ENCODE measurements around the gene RNF141.

The RNF141 gene

DNA sequence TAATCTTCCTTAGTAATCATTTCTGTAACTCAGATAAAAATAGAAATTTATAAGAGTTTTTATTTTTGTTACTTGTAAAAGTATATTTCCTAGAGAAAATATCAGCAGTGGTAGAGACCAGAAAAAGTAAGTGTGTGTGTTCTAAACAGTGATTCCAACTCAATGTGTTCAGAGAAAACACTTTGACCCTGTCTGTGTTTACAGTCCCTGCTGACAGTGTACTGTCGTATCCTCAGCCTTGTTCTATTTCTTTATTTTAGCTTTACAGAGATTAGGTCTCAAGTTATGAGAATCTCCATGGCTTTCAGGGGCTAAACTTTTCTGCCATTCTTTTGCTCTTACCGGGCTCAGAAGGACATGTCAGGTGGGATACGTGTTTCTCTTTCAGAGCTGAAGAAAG, 17.3 kb upstream of the RNF141 start:
- DNase-seq, result no peak

DNA sequence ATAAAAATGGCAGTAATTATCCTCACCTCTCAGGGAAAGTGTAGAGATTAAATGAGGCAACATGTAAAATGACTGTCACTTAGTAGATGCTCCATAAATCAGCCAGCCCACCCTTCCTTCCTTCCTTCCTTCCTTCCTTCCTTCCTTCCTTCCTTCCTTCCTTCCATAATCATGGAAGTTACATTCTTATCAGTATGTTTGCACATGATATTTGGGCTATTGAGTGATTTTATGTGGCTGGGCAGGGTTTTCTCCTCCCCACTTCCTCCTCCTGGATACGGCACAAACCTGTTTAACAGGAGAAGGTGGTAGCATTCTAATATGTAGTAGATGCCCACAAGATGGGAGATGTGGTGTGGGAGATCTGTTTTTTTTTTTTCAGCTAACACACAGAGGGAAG, 15.6 kb upstream of the RNF141 start:
- no peak for DNase-seq

DNA sequence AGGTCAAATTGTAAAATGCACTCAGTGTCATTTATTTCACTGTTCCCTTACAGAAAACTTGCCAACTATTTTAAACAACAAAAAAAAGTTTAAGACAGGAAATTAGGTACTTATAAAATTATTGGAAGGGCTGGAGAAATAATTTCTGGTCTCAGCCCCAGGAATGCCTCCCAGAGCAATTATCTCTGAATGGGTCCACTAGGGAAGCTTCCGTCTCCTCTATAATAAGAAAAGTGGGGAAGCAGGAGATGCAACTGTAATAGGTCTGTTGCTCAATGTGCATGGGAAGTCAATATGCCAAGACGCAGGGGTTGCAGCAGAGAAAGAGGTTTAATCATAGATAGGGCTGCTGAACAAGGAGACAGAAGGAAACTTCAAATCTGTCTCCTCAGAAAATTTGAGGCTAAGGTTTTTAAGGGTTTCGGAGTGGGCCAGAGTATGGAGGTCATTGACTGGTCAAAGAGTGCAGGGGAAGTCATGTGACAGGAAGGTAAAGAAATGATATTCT, 10.9 kb upstream of the RNF141 start:
- no peak for DNase-seq

DNA sequence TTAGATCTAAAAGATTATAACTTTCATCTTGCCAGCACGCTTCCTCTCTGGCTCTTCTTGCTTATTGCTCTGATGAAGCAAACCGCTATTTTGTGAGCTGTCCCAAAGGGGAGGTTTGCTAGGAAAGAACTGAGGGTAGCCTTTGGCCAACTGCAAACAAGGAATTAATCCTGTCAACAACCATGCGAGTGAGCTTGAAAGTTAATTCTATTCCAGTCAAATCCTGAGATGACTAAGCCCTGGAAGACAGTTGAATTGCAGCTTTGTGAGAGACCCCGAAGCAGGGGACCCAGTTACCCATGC, 10.3 kb upstream of the RNF141 start:
- DNase-seq, result no peak

DNA sequence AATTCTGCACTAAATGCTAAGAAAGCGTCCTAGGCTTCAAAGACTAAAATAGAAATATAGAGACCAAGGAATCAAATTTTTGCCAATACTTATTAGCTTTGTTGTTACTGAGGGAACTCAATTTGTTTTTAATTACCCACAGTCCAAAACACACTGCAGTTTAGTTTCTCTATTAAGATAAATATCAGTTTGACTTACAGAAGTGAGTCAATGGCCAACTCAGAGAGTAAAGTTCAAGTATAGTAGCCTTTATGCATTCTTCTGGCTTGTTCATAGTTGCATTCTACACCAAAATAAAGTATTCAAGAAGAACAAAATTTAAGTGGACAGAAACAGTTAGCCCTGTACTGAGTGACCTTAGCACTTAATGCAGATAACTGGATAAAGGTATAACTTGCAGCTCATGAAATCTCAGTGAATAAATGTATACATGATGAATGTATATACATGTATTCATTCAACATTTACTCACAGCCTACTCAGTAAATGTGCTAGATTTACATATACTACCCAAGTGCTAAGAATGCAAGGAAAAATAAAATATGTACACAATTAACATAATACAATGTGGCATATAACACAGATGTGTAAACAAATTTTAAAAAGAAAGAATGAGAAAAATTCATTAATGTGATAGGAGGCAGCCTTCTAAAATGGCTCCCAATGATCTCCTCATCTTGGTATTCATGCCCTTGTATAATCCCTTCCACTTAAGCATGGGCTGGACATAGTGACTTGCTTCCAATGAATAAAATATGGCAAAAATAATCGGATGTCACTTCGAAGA, 9.7 kb upstream of the RNF141 start:
- no peak for DNase-seq

- DNase-seq, result peak; percentile 46
These were observed 3.8 kb upstream of the RNF141 start for GRCh38 chr11:10544491-10545465.

GRCh38 chr11:10543782-10544181, 2.8 kb upstream of the RNF141 start:
- DNase-seq, result no peak

DNA sequence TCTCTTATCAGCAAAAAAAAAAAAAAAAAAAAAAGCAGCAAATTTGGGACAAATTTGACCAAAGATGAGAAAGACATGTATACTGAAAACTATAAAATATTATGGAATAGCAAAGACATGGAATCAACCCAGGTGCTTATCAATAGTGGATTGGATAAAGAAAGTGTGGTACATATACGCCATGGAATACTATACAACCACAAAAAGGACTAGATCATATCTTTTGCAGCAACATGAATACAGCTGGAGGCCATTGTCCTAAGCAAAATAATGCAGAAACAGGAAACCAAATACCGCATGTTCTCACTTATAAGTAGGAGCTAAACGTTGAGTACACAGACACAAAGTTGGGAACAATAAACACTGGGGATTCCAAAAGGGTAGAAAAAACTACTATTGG, 1.8 kb upstream of the RNF141 start:
- DNase-seq, result no peak

DNA sequence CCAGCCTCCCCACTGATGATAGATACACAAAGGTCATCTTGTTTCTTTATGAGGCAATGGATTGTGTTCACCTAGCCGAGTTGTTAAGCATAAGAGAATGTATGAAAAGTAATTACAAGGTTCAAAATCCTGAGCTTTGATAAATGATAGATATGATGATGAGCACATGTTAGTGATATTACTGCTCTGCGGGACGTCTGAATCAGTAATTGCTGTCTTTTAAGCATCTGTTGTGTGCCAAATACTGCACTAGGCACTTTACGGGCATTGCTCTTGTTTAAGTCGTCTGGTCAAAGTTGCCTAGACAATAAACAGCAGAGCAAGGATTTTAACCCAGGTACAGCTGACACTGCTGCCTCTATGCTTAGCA, 559 bp upstream of the RNF141 start:
- DNase-seq, result no peak

GRCh38 chr11:10540546-10540914, 457 bp downstream of the RNF141 start:
- DNase-seq, result no peak

GRCh38 chr11:10539339-10539738, 1.6 kb downstream of the RNF141 start:
- no peak for DNase-seq

GRCh38 chr11:10538924-10539323, 2.1 kb downstream of the RNF141 start:
- DNase-seq, result no peak

- no peak for DNase-seq
These were observed 3.4 kb downstream of the RNF141 start for GRCh38 chr11:10537600-10537999.

- DNase-seq, result no peak
These were observed 6.7 kb downstream of the RNF141 start for GRCh38 chr11:10534316-10534715.

DNA sequence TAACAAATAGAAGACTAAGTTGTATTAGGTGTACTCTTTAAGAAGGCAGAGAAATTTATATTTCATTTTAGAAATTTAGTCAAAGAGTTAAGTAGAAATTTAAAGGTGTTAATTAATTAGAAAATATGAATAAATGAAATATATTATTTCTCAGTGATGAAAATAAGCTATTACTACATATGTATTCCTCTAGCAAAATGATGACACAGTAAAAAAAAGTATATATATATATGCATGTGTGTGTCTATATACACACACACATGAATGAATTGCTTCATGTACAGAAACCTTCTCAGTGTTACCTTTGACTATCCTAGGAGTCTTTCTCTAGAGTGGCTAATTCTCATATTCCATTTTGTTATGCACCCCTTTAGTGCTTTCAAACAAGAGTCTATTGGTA, 7.7 kb downstream of the RNF141 start:
- DNase-seq, result no peak

DNA sequence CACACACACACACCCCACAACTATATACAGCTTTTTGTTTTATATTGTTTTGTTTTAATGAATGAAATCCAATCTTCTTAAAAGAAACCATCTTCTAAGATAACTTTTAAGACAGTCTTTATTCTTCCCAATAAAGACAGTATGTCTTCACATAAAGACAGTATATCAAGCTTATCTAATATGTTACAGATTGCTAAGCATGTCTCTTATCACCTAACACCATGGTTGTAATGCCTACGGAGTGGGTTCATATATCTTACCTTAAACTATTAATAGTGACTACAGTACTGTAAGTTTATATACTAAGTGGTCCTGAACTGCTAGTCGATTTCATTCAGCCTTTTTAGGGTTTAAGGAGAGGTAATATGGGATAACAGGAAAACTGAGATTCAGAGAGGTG, 8.5 kb downstream of the RNF141 start:
- no peak for DNase-seq

DNA sequence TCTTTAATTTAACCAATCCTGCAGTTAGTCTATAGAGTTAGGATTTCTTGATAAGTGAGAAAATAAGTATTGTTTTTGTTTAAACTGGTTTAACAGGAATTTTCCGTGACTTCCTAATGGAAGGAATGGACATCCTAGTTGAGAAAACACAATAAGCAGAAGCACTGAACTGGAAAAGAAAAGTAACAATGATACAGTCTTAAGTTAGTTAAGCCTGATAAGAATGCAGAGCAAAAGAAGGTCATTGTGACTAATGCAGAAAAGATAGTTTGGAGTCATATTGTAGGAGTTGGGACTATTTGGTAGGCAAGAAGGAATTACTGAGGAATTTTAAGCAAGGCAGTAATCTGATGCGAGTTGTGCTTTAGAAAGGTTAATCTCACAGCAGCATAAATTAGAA, 11.7 kb downstream of the RNF141 start:
- DNase-seq, result no peak

DNA sequence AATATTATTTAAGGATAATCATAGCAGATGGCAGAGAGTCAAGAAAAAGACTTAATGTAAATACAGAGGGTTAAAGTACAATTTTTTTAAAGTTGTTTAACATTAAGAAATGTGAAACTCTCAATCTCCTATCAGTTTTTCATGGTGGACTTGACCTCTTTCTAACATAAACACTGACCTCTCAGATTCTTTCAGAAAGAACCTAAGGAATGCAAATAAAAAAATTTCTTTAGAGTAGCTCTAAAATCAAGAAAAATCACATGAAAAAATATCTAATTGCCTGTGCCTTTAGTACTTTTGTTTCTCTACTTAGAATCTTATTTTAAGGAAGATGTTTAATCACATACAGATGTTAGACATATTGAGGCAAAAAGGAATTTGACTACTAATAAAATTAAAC, 12.9 kb downstream of the RNF141 start:
- DNase-seq, result no peak

- no peak for DNase-seq
These were observed 13.7 kb downstream of the RNF141 start for GRCh38 chr11:10526974-10527918.

- DNase-seq, result no peak
These were observed 16.5 kb downstream of the RNF141 start for GRCh38 chr11:10524471-10524870.

GRCh38 chr11:10522921-10523320, 18.1 kb downstream of the RNF141 start:
- no peak for DNase-seq

DNA sequence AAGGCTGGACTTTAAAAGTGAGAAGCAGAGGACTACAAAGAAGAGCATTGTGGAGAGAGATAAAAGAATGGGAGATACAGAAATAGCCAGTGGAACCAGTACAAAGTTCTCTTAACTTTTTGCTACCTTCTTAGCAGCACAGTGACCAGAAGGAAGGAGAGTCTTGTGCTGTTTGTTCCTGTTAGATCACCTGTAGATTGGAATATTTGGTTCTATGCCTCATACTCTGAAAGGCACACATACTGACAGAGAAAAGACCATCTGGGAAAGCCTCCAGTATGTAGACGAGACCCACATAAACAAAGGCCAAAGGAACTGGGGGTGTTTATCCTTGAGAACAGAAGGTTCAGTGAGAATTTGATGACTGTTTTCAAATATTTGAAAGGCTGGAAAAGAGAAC, 18.7 kb downstream of the RNF141 start:
- DNase-seq, result no peak

- DNase-seq, result no peak
These were observed 20.4 kb downstream of the RNF141 start for GRCh38 chr11:10520562-10520961.
